ENCODE measurements around the gene THG1L. TPM values are rescaled to one million over a fixed set of nuclear protein-coding genes. Genes with fewer than 3 reads are reported as not detected.

Gene THG1L
- total and polyA plus RNA-seq, 8 donors: 2.9 to 29.6 (median 17.2) TPM

GRCh38 chr5:157749462-157749799, 18.2 kb downstream of the THG1L start:
- TF ChIP-seq POLR2A (IDR thresholded peaks at IDR 0.05): no peak
- no peak for TF ChIP-seq EP300 (IDR thresholded peaks at IDR 0.05)
- TF ChIP-seq POLR2AphosphoS5 (IDR thresholded peaks at IDR 0.05): no peak
- TF ChIP-seq, protein P1, sequence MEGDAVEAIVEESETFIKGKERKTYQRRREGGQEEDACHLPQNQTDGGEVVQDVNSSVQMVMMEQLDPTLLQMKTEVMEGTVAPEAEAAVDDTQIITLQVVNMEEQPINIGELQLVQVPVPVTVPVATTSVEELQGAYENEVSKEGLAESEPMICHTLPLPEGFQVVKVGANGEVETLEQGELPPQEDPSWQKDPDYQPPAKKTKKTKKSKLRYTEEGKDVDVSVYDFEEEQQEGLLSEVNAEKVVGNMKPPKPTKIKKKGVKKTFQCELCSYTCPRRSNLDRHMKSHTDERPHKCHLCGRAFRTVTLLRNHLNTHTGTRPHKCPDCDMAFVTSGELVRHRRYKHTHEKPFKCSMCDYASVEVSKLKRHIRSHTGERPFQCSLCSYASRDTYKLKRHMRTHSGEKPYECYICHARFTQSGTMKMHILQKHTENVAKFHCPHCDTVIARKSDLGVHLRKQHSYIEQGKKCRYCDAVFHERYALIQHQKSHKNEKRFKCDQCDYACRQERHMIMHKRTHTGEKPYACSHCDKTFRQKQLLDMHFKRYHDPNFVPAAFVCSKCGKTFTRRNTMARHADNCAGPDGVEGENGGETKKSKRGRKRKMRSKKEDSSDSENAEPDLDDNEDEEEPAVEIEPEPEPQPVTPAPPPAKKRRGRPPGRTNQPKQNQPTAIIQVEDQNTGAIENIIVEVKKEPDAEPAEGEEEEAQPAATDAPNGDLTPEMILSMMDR (IDR thresholded peaks at IDR 0.05): no peak
- Histone ChIP-seq H3K4me3 (no peak overlapping the region), H3K36me3 (peaks cover 0 to 34% (median 33%) of the 10 kb centered on the region in 4 donors), H3K4me1 (peaks cover 8 to 21% (median 12%) of the 10 kb centered on the region in 4 donors), H3K9me3 (no peaks in the 10 kb centered on the region), H3K27ac (no peak overlapping the region), H3K27me3 (no peaks in the 10 kb centered on the region)
- intact Hi-C loops (cut with DNase I; ENCODE audit: low total_unique reads): no loop called here
- 84 to 87% (median 85%) methylated on average over 11 of the region's 11 CpGs for WGBS, 5 donors
- no peak for DNase-seq

GRCh38 chr5:157750320-157750719, 19.1 kb downstream of the THG1L start:
- Histone ChIP-seq H3K9me3 (no peaks in the 10 kb centered on the region), H3K36me3 (peaks cover 7 to 42% (median 42%) of the 10 kb centered on the region in 4 donors), H3K4me3 (no peak overlapping the region), H3K4me1 (peaks cover 0 to 12% (median 3%) of the 10 kb centered on the region in 4 donors), H3K27ac (no peak overlapping the region), H3K27me3 (no peaks in the 10 kb centered on the region)
- no peak for DNase-seq
- intact Hi-C loops (cut with DNase I; ENCODE audit: low total_unique reads): no loop called here
- TF ChIP-seq, protein P1 (IDR thresholded peaks at IDR 0.05): no peak
- TF ChIP-seq EP300 (IDR thresholded peaks at IDR 0.05): no peak
- TF ChIP-seq POLR2AphosphoS5 (IDR thresholded peaks at IDR 0.05): no peak
- no peak for TF ChIP-seq POLR2A (IDR thresholded peaks at IDR 0.05)
- WGBS, 5 donors: 64 to 93% (median 84%) methylated on average over 1 of the region's 1 CpG

DNA sequence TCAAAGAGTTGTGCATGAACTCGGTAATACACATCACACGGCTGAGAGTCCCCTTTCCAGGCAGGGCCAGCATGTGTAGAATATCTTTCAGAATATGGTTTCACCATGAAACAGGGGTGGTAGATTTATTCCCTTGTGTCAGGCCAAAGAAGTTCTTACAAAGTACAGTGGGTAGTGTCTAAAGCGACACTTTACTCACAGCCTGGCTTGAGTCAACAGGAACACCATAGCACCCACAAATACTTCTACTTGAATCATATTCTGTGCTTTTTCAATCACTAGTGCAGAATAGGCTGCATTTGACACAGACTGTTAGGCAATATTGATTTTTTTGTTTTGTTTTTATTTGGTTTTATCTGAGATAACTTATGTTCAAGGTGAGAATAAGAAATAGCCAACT, 24.9 kb downstream of the THG1L start:
- Histone ChIP-seq H3K27ac (no peak overlapping the region), H3K4me1 (no peaks in the 10 kb centered on the region), H3K4me3 (no peak overlapping the region), H3K9me3 (no peaks in the 10 kb centered on the region), H3K27me3 (no peaks in the 10 kb centered on the region), H3K36me3 (peaks cover 15 to 98% (median 75%) of the 10 kb centered on the region in 4 donors)
- WGBS, 5 donors: 88 to 96% (median 92%) methylated on average over 3 of the region's 3 CpGs
- no peak for DNase-seq
- intact Hi-C loops (cut with DNase I; ENCODE audit: low total_unique reads): no loop called here
- TF ChIP-seq EP300 (IDR thresholded peaks at IDR 0.05): no peak
- TF ChIP-seq, protein P1 (IDR thresholded peaks at IDR 0.05): no peak
- no peak for TF ChIP-seq POLR2A (IDR thresholded peaks at IDR 0.05)
- TF ChIP-seq POLR2AphosphoS5 (IDR thresholded peaks at IDR 0.05): no peak

- no peak overlapping the region for H3K4me3 ChIP-seq
- no peaks in the 10 kb centered on the region for H3K9me3 ChIP-seq
- H3K27me3 ChIP-seq: no peaks in the 10 kb centered on the region
- WGBS, 5 donors: 85 to 87% (median 86%) methylated on average over 1 of the region's 1 CpG
- DNase-seq: no peak
- TF ChIP-seq, protein P1 (IDR thresholded peaks at IDR 0.05): no peak
- no peak for TF ChIP-seq POLR2AphosphoS5 (IDR thresholded peaks at IDR 0.05)
- no peak for TF ChIP-seq EP300 (IDR thresholded peaks at IDR 0.05)
- no peak for TF ChIP-seq POLR2A (IDR thresholded peaks at IDR 0.05)
- no peak overlapping the region for H3K27ac ChIP-seq
- H3K4me1 ChIP-seq: peaks cover 0 to 10% (median 5%) of the 10 kb centered on the region in 4 donors
- peaks cover 15 to 72% (median 49%) of the 10 kb centered on the region in 4 donors for H3K36me3 ChIP-seq
- intact Hi-C loops (cut with DNase I; ENCODE audit: low total_unique reads): no loop called here
Measured at GRCh38 chr5:157758706-157759105, 27.5 kb downstream of the THG1L start.
